ENCODE measurements around the gene EPN2. TPM values are rescaled to one million over a fixed set of nuclear protein-coding genes. Genes with fewer than 3 reads are reported as not detected.

EPN2 gene
- total RNA-seq, 1 donor from 2014 or later: 30.8 TPM

DNA sequence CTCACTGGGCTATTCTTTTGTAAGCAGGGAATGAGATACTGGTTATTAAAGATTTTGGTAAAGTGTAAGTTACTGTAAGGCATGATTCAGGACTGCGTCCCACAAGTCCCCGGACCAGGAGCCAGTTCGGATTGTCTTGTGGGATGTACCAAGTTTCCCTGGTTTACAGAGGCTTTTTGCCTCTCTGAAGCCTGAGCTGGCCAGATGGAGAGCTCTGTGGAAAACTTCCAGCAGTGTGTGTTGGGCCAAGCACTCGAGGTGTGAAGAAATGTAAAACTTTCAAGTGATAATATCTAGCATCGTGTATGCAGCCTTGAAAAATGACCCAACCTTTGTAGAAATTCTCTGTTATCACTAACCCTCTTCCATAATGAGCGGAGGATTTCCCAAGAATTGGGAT is 2.4 kb downstream of the EPN2 start:
- no peak for DNase-seq (ENCODE audit: low read depth, low spot score)

DNA sequence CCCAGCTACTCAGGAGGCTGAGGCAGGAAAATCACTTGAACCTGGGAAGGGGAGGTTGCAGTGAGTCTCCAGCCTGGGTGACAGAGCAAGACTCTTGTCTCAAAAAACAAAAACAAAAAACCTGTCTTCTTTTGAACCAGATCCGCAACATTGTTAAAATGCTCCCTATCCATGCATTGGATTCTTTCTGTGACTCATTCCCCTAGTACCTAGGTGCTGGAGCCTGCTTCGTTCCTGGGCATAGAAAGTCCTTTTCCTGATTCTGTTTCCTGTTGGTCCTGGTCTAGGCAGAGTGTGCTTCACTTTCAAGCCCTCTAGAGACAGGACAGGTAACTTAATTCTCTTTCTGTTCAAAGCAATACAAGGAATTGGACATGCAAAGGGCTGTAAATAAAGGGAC is 5.2 kb downstream of the EPN2 start:
- no peak for DNase-seq (ENCODE audit: low read depth, low spot score)

DNA sequence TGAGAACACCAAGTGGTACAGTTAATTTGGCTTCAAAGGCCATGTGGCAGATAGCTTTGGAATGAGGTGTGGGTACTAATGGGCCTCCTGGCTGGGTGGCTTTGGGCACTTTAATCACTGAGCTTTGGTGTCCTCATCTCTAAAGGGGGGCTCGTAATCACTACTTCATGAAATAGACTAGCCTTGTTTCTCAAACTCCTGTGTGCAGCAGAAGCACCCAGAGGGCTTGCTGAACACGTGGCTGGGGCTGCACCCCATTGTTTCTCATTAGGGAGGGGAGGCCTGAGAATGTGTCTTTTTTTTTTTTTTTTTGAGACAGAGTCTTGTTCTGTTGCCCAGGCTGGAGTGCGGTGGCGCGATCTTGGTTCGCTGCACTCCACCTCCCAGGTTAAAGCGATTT is 5.8 kb downstream of the EPN2 start:
- no peak for DNase-seq (ENCODE audit: low read depth, low spot score)

DNA sequence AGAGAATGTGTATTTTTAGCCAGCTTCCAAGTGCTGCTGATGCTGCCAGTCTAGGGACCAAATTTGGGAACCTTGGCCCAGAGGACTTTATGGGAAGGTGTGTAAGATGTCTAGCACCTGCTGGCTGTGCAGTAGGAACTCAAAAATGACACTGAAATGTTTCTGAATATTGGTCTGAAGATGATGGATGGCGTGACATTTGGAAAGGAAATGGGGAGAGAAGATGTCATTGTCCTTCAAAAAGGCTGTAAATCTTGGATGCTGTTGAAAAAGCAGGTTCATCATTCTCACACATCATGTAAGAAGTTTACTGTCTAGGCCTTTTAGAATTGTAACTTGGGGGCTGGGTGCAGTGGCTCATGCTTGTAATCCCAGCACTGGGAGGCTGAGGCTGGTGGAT is 6.7 kb downstream of the EPN2 start:
- no peak for DNase-seq (ENCODE audit: low read depth, low spot score)

DNA sequence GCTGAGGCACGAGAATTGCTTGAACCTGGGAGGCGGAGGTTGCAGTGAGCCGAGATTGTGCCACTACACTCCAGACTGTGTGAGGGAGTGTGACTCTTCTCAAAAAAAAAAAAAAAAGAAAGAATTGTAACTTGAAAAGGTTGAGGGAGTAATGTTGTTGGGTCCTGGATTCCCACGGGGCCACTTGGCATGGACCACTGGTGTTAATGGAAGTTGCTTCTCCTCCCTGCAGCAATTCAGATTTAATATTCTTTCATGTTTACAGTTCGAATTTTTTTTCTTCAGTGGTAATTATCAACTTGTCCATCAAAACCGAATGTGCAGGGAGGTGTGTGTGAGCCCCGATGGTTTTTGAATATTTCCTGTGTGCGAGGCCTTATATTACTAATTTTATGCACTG is 7.2 kb downstream of the EPN2 start:
- no peak for DNase-seq (ENCODE audit: low read depth, low spot score)

DNA sequence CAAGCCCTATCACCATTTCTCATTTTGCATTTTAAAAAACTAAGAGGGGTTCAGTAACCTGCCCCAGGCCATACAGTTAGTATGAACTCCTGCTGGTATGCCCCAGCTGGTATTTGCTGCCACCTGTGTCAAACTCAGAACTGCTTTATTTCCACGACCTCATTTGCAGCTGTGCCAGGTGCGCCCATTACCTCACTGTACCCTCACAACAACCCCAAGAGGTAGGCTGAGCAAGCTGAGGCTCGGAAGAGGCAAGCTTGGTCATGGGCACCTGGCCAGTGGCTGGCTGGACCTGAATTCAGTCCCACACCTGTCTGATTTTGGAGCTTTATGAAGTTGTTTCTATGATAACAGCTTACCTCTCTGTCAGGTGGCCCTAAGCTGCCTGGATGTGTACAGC is 7.6 kb downstream of the EPN2 start:
- no peak for DNase-seq (ENCODE audit: low read depth, low spot score)

DNA sequence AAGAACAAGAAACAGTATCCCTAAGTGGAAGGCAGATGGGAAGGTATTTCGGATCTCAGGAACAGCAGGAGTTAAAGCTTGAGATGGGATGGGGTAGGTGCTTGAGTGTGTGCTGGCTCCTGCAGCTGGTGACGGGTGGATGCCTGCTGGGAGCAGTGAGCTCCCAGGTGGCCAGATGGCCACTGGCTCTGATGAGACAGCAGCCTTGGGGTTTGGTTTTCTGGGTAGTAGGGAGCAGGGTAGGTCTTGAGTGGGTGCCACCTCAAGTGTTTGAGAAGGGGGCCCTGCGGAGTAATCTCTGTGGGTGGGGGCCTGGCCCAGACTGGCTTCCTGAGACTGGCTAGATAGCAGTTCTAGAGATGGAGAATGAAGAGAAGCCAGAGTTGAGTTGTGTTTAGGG is 10.3 kb downstream of the EPN2 start:
- DNase-seq (ENCODE audit: low read depth, low spot score): no peak

DNA sequence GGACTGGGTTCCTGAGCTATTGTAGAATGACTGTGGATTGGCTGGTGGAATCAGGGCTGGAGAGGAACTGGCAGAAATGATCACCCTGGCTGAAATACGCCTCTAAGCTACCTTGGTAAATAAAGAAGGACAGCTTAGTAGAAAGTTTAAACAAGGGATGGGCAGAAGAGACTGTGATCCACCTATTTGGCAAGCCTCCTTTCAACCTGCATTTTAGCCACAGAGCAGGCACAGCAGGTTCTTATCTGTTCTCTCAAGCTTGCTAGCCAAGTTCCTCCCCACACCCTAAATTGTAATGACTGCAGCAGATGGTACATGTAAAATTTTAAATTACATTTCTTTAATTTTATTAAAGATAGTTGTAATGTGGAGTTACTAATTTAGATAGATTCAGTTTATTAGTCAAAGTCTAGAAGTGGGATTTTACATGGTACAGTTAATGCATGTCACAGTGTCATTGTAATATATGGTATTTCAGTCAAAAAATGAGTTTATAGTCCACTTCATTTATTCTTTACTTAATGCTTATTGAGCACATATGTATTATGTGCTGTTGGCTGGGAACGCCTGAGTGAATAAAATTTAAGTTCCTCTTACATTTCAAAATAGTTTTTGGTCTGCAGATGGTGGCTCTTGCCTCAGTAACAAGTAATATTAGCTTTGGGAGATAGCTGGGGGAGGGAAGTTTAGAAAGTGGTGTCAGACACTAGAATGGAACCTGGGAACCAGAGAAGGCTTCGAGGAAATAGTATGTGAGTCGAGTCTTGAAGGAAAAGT is 11.2 kb downstream of the EPN2 start:
- DNase-seq (ENCODE audit: low read depth, low spot score): no peak

DNA sequence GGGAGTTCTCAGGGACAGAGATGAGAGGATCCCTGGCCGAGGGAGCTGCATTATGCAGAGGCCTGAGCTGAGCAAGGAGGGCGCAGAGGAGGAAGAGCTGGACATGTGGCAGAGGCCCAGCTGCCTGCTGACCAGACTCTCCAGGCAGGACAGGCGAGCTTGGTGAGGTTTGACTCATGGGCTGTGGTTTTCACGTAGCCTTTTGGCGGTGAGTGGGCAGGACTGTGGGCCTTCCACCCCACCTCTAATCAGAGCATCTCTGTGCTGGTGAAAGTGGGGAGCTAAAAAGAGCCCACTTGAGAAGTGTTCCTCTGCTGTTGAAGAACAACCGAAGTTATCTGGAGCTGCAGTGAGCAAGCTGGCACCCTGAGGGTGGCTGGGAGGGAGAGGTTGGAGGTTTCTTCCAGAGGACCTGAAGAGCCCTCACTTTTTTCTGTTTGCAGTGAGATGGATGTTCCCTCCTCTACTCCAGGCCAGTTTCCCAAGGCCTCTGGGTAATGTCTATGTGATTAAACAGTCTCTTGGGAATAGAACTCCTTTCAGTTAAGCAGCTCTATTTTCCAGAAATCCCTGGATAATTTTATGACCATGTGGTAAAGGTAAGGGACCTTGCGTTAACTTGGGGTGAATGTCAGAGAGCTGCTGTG is 11.9 kb downstream of the EPN2 start:
- DNase-seq (ENCODE audit: low read depth, low spot score): no peak

DNA sequence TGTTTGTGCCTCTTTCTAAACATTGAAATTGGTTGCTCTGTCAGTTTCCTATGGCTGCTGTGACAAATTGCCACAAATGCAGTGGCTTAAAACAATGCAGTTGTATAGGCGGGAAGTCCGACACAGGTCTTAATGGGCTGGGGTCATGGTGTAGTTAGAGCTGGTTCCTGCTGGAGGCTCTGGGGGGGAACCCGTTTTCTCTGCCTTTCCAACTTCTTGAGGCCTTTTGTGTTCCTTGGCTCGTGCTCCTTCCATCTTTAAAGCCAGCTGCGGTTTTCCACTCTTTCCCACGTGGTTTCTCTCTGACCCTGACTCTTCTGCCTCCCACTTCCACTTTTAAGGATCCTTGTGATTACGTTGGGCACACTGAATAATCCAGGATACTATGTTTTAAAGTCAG is 12.5 kb downstream of the EPN2 start:
- DNase-seq (ENCODE audit: low read depth, low spot score): no peak

DNA sequence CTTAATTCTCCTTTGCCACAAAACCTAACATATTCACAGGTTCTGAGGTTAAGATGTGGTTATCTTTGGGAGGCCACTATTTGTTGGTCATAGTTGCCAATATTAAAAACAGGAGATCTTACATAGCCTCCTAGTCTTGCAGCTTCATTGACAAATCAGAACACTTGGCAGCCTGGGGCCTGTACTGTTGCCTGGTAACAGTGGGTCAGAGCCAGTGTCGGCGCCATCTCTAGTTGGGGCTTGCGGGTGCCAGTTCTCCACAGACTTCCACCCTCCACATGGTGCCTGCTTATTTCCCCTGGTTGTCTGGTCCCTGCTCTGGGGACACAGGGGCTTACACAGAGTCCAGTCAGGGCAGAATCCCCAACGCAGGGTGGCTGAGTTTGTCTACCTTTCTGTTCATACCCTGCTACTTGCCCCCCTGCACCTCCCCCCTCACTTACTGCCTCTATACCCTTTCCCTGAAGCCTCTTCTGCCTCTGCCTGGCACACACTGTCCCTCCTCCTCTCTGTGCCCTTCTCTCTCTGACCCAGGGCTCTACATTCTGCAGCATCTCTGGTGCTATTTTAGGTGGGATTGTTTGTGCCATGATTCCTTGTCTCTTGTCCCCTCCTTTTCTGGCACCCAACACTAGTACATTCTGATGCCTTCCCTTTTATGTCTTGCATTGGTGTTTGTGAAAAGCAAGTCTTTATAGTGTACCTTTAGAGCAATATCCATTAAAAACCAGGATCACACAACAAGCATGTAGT is 13.4 kb downstream of the EPN2 start:
- no peak for DNase-seq (ENCODE audit: low read depth, low spot score)

DNA sequence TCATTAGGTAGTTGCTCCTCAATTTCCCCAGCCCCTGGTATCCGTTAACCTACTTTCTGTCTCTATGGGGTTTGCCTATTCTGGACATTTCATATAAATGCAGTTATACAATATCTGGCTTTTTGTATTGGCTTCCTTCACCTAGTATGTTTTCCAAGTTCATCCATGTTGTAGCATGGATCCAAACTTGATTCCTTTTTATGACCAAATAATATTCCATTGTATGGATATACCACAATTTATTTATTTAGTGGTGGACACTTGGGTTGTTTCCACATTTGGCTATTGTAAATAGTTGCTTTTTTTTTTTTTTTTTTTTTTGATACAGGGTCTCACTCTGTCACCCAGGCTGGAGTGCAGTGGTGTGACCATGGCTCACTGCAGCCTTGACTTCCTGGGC is 15.9 kb downstream of the EPN2 start:
- DNase-seq (ENCODE audit: low read depth, low spot score): no peak

DNA sequence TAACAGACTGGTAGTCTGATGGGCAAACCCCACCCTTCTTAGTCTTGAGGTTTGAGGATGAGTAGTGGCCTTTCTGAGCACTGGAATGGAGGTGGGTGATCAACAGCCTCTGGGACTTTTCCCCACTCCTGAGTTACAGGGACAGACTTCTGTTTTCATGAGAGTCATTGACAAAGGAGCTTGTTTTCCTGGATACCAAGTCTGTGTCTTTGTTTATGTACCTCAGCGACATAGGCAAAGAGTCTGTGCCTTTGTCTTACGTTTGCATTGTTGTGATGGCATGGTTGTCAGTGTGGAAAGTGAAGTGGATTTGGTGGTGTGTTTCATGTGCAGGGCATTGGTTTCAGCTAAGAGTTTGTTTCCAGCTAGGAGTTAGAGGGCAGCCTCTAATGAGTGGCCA is 17.5 kb downstream of the EPN2 start:
- DNase-seq (ENCODE audit: low read depth, low spot score): no peak

DNA sequence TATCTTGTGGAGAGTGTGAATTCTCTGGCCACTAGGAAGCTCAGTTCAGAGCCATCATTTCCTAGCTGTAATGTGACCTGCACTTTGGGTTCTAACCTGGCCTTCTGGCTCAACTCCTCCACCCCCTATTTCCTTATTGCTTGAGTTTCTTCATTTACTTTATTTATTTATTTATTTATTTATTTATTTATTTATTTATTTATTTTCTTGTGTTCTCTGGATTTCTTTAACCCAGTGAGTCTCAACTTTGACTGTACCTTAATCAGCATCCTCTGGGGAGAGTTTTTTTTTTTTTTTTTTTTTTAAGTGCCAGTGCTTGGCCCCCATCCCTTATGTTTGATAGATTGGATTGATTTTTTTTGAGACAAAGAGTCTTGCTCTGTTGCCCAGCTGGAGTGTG is 18.1 kb downstream of the EPN2 start:
- no peak for DNase-seq (ENCODE audit: low read depth, low spot score)

DNA sequence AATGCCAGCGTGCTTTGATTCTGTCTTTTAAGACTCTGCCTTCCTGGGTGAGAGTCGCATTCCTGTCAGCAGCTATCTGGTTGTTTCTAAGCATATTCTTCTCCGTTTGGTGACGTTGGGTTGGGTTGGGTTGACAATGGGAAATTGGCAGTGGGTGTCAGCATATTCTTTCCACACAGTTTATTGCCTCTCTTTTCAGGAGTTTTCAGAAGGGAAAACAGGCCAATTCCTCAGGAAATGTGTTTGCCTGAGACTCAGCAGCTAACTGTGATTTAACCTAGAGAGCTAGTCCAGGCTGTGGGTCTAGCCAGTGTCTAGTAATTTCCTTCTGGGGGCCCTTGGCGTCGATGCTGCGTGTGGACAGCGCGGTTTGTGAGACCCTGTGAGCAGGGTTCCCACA is 21.2 kb downstream of the EPN2 start:
- DNase-seq (ENCODE audit: low read depth, low spot score): no peak

DNA sequence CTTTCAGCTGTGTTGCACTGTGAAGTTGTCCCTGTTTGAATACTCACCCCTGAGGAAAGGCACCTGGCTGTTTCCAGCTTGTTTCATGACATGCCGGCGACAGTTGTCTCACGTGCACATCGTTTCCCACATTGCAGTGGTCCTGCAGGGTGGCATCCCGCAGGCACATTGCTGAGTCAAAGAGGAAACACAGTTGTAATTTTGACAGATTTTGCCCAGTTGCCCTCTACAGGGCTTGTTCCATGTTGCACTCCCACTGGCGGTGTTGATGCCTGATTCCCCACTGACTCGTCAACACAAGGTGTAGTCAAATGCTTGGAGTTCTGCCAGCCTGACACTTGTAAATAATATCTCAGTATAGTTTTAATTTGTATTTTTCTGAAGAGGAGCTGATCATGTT is 23.8 kb downstream of the EPN2 start:
- DNase-seq (ENCODE audit: low read depth, low spot score): no peak

DNA sequence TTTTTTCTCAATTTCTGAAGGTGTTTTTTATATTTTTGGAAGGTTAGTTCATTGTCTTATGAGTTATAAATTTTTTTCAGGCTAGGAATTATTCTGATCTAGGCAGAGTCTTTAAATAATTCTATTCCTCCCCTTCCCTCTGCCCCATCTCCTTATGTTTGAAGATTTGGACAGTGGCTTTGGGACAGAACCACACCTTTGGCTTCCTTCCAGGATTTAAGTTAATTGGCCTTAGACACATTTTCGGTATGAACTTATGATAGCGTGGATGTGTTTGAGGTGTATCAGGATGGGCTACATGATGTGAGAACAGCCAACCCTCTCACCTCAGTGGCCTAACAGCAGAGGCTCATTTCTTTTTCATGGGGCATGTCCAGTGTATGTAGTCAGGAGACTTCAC is 24.3 kb downstream of the EPN2 start:
- DNase-seq (ENCODE audit: low read depth, low spot score): no peak

DNA sequence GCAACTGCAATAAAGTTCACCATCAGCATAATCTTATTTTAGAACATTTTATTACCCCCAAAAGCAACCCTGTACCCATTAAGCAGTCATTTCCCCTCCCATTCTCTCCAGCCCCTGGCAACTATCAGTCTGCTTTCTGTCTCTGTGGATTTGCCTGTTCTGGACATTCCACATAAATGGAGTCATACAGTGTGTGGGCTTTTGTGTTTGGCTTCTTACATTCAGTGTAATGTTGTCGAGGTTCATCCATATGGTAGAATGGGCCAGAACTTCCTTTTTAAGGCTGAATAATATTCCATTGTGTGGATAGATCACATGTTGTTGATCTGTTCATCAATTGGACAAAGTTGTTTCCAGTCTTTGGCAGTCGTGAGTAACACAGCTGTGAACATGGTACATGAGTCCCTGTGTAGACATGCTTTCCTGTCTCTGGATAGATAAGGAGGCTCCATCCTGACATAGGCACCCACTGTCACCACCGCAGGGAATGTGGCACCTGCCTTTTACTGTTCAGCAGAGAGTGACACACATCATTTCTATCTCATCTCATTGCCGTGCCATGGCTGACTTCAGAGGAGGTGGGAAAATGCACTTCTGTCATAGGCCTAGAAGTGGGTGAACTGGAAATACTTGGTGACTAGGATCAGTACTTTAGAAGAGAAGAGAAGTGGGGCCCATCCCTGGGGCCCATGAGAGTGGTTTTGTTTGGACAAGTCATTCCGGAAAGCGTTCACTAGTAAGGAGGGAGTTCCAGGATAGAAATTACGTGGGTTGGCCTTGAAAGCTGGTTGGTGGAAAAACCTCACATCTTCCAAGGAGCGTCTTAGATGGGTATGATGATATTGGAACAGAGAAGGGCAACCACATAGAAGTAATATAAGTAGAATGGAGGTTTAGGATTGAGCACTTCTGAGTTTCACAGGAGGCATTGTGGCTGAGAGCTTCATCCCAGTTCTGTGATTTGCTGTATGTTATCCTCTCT is 25.8 kb downstream of the EPN2 start:
- no peak for DNase-seq (ENCODE audit: low read depth, low spot score)

DNA sequence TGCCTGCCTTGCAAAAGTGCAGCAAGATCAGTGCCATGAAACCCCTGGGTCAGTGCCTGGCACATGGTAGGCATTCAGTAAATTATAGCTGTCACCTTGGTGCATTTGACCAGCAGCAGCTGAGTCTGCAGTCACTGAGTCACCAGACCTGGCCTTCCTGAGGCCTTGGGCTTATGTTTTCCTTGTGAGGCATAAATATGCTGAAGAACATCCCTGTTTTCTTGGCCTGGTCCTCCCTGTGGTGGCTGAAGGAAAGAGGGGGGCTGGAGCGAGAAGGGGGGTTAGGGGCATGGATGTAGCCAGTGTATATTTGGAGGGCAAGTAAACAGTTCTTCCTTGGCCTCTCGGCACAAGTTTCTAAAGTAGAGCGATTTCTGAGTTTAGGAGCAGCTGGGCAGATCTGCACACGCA is 26.5 kb downstream of the EPN2 start:
- DNase-seq (ENCODE audit: low read depth, low spot score): no peak

DNA sequence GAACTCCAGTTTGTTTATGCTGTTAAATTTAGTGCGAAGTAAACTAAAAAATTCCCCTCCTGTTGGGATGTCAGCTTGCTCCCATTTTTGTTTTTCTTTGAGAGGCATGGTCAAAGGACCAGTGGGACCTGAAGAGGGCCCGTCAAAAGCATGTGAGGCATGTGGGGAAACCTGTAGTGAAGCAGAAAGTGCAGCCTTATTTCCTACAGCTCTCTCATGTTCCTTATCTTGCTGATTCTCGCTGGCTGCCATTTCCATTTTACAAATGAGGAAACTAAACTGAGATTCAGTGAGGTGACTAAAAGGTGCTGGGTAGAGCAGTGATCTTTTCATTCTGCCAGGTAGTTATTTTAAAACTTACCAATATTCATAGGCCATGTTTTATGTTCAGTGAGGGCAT is 27.1 kb downstream of the EPN2 start:
- DNase-seq (ENCODE audit: low read depth, low spot score): no peak

DNA sequence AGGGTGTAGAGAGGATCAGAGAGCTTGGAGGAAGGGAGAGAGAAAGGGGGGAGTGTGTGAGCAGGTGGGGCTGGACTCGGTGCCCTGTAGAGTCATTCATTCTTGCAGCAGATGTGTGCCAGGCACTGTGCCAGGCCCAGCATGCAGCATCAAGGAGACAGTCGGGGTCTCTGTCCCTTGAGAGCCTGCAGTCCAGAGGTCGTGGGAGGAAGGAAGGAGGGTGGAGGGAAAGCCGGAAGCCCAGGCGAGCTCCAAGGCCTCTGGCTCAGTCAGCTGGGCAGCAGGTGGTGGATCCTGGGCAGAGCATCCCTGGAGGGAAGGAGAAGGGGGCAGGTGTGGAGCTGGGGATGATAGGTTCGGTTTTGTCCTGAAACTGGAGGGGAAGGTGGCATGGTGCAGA is 27.5 kb downstream of the EPN2 start:
- no peak for DNase-seq (ENCODE audit: low read depth, low spot score)

DNA sequence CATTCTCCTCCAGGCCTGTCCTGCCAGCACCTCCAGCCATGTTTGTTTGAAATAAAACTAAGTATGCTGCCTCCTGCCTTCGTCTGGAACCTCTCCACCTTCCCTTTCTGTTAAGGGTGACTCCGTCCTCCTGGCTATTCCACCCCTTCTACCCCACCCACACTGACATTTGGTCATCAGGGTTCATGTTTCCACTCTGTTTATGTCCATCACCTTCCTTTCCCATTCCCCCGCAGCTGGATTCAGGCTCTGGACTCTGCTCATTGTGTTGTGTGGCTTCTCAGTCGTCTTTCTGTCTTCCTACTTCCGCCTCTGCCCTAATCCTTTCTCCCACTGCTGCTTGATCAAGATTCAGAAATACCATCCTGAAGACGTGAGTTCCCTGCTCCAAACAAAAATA is 28.6 kb downstream of the EPN2 start:
- no peak for DNase-seq (ENCODE audit: low read depth, low spot score)

All from pulmonary artery endothelial cell (primary cell).